ENCODE data around the gene EPB41L2.

EPB41L2 gene

GRCh38 chr6:130829333-130829910 lies 233.6 kb downstream of the EPB41L2 start:
- TF ChIP-seq CTCF (IDR thresholded peaks at IDR 0.05; ENCODE audit: borderline replicate concordance, insufficient read depth, low read depth, low read length): no peak
- no peak overlapping the region for H3K4me3 ChIP-seq (ENCODE audit: low read depth, low read length)

GRCh38 chr6:130827247-130828149 lies 235.5 kb downstream of the EPB41L2 start, which contains the start of gene SMLR1:
Gene SMLR1, plus strand, starts transcription at chr6:130827406. Its CDS starts 8 bp downstream, at chr6:130827414.
- no peak for TF ChIP-seq CTCF (IDR thresholded peaks at IDR 0.05; ENCODE audit: borderline replicate concordance, insufficient read depth, low read depth, low read length)
- H3K4me3 ChIP-seq (ENCODE audit: low read depth, low read length): no peak within 1 kb of the TSS

- no peak for TF ChIP-seq CTCF (IDR thresholded peaks at IDR 0.05; ENCODE audit: borderline replicate concordance, insufficient read depth, low read depth, low read length)
Observed at GRCh38 chr6:130826442-130827246, 236.4 kb downstream of the EPB41L2 start.

GRCh38 chr6:130825772-130826441 lies 237.1 kb downstream of the EPB41L2 start:
- no peak for TF ChIP-seq CTCF (IDR thresholded peaks at IDR 0.05; ENCODE audit: borderline replicate concordance, insufficient read depth, low read depth, low read length)
- no peak overlapping the region for H3K4me3 ChIP-seq (ENCODE audit: low read depth, low read length)

More at GRCh38 chr6:130826442-130827246, 236.4 kb downstream of the EPB41L2 start:
- no peak overlapping the region for H3K4me3 ChIP-seq (ENCODE audit: low read depth, low read length)

GRCh38 chr6:130824978-130825694 lies 237.9 kb downstream of the EPB41L2 start:
- no peak overlapping the region for H3K4me3 ChIP-seq (ENCODE audit: low read depth, low read length)
- TF ChIP-seq CTCF (IDR thresholded peaks at IDR 0.05; ENCODE audit: borderline replicate concordance, insufficient read depth, low read depth, low read length): no peak

- H3K4me3 ChIP-seq (ENCODE audit: low read depth, low read length): no peak overlapping the region
- TF ChIP-seq CTCF (IDR thresholded peaks at IDR 0.05; ENCODE audit: borderline replicate concordance, insufficient read depth, low read depth, low read length): no peak
Observed at GRCh38 chr6:130822736-130823135, 240.3 kb downstream of the EPB41L2 start.

Measured in GM12875 (cell line).